ENCODE data around the gene MT1F.

DNA sequence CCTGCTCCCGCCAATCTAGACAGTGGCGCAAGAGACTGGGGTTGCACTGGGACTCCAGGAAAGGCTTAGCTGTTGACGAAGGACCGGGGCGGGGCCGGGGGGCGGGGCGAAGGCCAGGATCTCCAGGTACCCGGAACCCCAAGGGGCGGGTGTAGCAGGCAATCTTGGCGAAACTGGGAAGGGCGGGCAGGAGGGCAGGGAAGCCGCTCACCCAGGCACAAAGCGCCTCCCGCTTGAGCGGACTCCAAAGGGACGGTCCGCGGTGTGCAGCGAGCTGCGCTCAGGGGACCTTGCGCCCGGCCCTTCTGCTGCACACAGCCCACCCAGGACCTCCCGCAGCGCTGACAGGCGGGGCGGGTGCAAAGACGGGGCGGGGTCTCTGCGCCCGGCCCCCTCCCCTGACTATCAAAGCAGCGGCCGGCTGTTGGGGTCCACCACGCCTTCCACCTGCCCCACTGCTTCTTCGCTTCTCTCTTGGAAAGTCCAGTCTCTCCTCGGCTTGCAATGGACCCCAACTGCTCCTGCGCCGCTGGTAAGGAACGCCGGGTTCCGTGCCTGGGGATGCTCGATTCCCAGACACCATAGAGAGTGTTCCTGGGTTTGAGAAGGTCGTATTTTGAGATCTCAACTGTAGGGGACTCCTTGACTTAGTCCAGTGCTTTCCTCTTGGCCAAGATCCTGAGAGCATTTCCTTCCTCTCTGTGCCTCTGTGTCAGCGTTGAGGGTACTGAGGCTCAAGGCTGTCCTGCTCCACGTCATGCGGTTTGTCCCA, at the start of gene MT1F:
- TF ChIP-seq, protein P1, sequence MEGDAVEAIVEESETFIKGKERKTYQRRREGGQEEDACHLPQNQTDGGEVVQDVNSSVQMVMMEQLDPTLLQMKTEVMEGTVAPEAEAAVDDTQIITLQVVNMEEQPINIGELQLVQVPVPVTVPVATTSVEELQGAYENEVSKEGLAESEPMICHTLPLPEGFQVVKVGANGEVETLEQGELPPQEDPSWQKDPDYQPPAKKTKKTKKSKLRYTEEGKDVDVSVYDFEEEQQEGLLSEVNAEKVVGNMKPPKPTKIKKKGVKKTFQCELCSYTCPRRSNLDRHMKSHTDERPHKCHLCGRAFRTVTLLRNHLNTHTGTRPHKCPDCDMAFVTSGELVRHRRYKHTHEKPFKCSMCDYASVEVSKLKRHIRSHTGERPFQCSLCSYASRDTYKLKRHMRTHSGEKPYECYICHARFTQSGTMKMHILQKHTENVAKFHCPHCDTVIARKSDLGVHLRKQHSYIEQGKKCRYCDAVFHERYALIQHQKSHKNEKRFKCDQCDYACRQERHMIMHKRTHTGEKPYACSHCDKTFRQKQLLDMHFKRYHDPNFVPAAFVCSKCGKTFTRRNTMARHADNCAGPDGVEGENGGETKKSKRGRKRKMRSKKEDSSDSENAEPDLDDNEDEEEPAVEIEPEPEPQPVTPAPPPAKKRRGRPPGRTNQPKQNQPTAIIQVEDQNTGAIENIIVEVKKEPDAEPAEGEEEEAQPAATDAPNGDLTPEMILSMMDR (IDR thresholded peaks at IDR 0.05): no peak
- TF ChIP-seq POLR2A (IDR thresholded peaks at IDR 0.05): peak in 1 of 4 donors; percentile 46
- TF ChIP-seq POLR2AphosphoS5 (IDR thresholded peaks at IDR 0.05): peak in 1 of 2 donors; percentile 15
- peak in 1 of 4 donors; percentile 1 for TF ChIP-seq EP300 (IDR thresholded peaks at IDR 0.05)
